Epithelial cell of esophagus (primary cell): ENCODE measurements around the gene CDON.
"Not testable (repeated sequence)": the region's sequence is repeated elsewhere in the genome, so short reads cannot be mapped to it uniquely, and the experiment has no call there.

Source experiments
- DNase-seq: peaks from one replicate; pipeline ENCODE4 v3.0.0; 2010; ENCODE audit warnings: low read depth
- H3K4me3 ChIP-seq: 2 replicates; pipeline ENCODE4 v1.5.1; 2011; ENCODE audit warnings: mild to moderate bottlenecking, low read length, control low read depth
- TF ChIP-seq, protein P1 (sequence below): IDR thresholded peaks from 2 replicates; pipeline ENCODE4 v1.5.1; 2011; ENCODE audit warnings: low read depth, mild to moderate bottlenecking, low read length, control low read depth, inconsistent platforms; ENCODE audit not compliant: insufficient read depth; ENCODE audit errors: missing control alignments

CDON gene

DNA sequence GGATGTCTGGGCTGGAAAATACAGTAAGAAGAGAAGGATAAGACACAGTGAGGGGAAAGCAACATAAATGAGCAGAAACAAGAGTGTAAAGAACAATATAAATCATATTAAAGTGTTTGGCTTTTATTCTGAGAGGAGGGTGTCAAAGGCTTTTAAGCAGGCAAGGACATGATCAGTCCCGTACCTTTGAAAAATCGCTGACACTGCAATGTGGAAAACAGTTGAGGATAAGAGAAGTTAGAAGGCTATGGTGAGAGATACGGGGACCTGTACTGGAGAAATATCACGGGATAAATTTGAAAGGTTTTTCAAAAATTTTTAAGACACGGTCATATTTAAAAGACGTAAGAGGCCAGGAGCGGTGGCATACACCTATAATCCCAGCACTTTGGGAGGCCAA, 30.3 kb downstream of the CDON start:
- no peak overlapping the region for H3K4me3 ChIP-seq
- DNase-seq = no peak
- TF ChIP-seq, protein P1, sequence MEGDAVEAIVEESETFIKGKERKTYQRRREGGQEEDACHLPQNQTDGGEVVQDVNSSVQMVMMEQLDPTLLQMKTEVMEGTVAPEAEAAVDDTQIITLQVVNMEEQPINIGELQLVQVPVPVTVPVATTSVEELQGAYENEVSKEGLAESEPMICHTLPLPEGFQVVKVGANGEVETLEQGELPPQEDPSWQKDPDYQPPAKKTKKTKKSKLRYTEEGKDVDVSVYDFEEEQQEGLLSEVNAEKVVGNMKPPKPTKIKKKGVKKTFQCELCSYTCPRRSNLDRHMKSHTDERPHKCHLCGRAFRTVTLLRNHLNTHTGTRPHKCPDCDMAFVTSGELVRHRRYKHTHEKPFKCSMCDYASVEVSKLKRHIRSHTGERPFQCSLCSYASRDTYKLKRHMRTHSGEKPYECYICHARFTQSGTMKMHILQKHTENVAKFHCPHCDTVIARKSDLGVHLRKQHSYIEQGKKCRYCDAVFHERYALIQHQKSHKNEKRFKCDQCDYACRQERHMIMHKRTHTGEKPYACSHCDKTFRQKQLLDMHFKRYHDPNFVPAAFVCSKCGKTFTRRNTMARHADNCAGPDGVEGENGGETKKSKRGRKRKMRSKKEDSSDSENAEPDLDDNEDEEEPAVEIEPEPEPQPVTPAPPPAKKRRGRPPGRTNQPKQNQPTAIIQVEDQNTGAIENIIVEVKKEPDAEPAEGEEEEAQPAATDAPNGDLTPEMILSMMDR = no peak

DNA sequence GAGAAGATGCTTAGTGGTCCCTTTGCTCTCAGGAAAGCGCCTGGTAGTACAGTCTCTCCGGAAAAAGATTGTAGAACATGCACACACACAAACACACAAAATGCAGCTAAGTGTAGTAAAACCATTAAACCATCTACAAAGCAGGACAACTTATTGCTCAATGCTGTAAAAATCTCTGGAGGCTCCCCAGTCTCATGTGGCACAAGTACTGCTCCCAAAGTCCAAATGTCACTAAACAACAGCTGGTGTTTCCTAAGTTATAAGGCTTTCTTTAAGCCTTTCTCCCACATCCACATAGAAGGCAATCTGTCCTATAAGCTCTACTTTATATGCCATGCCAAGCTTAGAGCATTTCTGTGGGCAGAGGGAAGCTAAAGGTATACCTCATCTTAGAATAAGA, 32.9 kb downstream of the CDON start:
- TF ChIP-seq, protein P1 = no peak
- no peak overlapping the region for H3K4me3 ChIP-seq
- DNase-seq = no peak

DNA sequence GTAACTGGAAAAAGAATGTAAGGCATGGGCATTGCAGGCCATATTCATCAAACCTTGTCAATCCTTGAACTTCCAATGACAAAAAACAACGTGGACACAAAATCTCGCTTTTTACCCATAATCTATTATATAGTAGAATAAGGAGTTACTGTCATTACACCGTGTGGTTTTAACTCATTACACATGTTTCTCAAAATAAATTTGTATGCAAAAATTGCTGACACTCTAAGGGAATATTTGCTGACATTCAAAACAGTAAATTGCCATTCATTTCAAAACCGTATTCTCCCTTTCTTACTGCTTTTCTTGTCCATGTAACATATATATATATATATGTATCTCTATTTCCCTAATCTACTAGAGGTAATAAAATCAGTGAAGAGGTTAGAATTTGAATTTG, 33.4 kb downstream of the CDON start:
- TF ChIP-seq, protein P1 = no peak
- DNase-seq = no peak
- H3K4me3 ChIP-seq = no peak overlapping the region

DNA sequence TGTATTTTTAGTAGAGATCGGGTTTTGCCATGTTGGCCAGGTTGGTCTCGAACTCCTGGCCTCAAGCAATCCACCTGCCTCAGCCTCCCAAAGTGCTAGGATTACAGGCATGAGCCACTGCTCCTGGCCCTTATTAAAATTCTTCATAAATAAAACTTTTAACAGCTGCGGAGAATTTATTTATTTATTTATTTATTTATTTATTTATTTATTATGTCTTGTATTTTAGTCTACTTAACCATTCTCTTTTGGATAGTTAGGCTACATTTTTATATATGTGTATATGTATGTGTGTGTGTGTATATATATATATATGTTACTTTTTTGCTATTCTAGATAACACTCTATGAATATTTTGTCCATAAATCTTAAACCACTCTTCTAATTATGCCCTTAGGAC, 34.1 kb downstream of the CDON start:
- not testable (repeated sequence) for DNase-seq, H3K4me3 ChIP-seq

DNA sequence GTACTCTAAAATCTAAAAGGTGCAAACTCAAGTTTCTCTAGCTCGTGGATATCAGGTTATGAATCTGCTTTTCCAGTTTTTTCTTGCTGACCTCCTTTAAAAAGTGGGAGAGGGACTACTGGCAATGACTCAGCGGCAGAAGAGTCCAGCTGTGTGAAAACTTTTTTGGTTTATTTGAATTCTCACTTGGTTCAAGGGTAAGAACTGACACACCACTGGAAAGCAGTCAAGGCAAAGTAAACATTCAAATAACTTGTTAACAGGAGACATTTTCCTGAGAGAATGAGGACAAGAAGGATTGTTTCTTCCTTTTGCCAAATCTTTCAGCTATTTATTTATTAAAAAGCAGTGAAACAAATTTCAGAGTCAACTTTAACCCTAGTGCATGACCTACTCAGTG, 36.1 kb downstream of the CDON start:
- no peak for DNase-seq
- TF ChIP-seq, protein P1 = no peak
- H3K4me3 ChIP-seq = no peak overlapping the region

DNA sequence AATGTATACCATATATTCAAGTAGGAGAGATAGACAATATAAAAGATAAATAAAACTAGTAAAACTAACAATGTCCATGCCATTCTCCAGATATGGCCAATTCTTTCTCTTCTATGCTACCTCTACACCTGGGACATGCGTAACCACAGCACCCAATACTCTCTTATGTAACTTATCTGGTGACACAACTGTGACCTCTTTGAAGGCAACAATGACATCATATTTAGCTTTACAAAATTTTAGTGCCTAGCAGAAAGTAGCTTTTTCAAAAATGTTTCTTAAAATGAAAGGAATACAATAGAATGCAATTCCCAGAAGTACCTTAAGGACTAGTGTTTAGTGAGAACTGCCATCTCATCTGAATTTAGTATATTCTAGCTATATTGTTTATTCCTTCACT, 36.8 kb downstream of the CDON start:
- no peak overlapping the region for H3K4me3 ChIP-seq
- TF ChIP-seq, protein P1 = no peak
- DNase-seq = no peak

DNA sequence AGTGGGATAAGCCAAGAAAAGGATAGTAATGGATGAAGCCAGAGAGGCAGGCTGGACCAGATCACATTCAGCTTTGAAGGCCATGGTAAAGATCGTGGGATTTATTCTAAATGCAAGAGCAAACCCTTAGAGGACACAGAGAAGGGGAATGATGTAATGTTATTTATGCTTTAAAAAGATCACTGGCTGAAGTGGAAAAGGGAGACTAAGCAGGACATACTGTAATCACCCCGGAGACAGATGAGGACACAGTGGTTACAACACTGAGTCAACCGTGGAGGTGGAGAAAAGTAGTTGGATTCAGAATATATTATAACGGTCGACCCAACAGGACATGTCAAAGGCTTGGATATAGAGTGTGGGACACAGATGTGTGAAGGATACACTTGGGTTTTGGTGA, 38.5 kb downstream of the CDON start:
- H3K4me3 ChIP-seq = no peak overlapping the region
- DNase-seq = no peak
- TF ChIP-seq, protein P1 = no peak

DNA sequence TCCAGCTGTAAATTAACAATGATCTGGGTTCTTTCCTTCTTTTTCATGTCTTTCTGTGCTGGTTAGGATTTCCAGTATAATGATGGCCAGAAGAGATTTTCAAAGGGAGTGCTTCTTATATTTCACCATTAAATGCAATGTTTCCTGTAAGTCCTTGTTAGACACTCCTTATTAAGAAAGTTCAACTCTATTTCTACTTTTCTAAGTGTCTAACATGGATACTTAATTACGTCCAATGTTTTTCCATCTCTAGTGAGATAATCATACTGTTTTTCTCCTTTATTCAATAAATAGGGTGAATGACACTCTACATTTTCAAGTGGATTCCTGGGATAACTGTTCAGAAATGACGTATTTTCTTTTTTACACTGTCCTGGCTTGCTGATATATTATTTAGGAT, 49.8 kb downstream of the CDON start:
- DNase-seq = no peak
- H3K4me3 ChIP-seq = no peak overlapping the region
- TF ChIP-seq, protein P1 = no peak
